Measurements from ENCODE around the gene FKBP1A. TPM values are rescaled to one million over a fixed set of nuclear protein-coding genes. Genes with fewer than 3 reads are reported as not detected.

FKBP1A gene
- total RNA-seq, 1 experiment from 2014 or later, result 196 TPM

DNA sequence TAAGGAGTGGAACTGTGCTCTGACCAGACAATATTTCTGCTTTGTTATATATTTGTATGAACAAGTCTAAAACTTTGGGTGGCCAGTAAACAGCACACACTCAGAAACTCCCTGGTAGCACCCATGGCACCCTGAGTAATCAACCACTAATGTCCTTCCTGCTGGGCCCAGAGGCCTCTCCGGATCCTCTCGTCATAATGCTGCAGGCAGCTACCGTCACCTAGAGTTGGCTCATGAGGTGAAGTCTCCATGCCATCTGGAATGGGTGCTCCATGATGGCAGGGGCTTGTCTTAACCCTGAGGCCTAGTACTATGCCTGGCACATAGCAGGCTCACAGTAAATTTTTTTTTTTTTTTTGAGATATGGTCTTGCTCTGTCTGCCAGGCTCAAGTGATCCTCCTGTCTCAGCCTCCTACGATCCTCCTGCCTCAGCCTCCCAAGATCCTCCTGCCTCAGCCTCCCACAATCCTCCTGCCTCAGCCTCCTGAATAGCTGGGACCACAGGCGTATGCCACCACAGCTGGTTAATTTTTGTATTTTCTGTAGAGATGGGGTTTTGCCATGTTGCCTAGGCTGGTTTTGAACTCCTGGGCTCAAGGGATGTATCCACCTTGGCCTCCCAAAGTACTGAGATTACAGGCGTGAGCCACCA, 60.9 kb downstream of the FKBP1A start:
- no peak overlapping the region for H4K8ac ChIP-seq (replicated peaks; ENCODE audit: insufficient read length, low read depth, low read length)
- H3T11ph ChIP-seq (ENCODE audit: low read length), result no peak overlapping the region
- H3K4ac ChIP-seq (ENCODE audit: low read depth, low read length), result no peak overlapping the region
- H2BK15ac ChIP-seq (ENCODE audit: low read depth, low read length), result no peak overlapping the region
- no peak overlapping the region for H2BK5ac ChIP-seq (ENCODE audit: insufficient read length, low read length)
- no peak overlapping the region for H3K23ac ChIP-seq (ENCODE audit: insufficient read length, low read depth, low read length)
- peaks cover 2% of the 10 kb centered on the region; the same call in 1 of the 2 replicates for H3K79me2 ChIP-seq (ENCODE audit: insufficient read depth, low read length)
- no peak overlapping the region for H2AK5ac ChIP-seq (ENCODE audit: insufficient read length, low read length)
- H3K9me3 ChIP-seq (ENCODE audit: control insufficient read depth, low read depth, low read length), result no peaks in the 10 kb centered on the region
- no peak overlapping the region for H3K56ac ChIP-seq (ENCODE audit: insufficient read length, low read depth, low read length)
- no peak overlapping the region for H2BK120ac ChIP-seq (ENCODE audit: low read depth, low read length, poor library complexity, severe bottlenecking)
- Mint-ChIP-seq H3K4me3 (no peak overlapping the region; a peak in 1 of 5 replicates), H3K27me3 (ENCODE audit: low read depth) (no peaks in the 10 kb centered on the region), H3K9me3 (no peaks in the 10 kb centered on the region), H3K27ac (peak overlapping the region in 1 of 3 experiments; percentile 80; a peak in 2 of 7 replicates), H3K4me1 (peaks cover 14 to 16% of the 10 kb centered on the region in 2 experiments), H3K36me3 (ENCODE audit: insufficient read depth in 1 of 3, low read depth in 3 of 3) (peaks cover 15 to 29% (median 22%) of the 10 kb centered on the region in 3 experiments; a peak in 6 of 7 replicates)
- H3K9ac ChIP-seq (ENCODE audit: extremely low read depth, insufficient read length, low read length), result no peak overlapping the region
- no peak overlapping the region for H4K5ac ChIP-seq (ENCODE audit: insufficient read length, low read depth, low read length)
- no peaks in the 10 kb centered on the region for H3K27me3 ChIP-seq (ENCODE audit: insufficient read depth, low read length)
- no peak overlapping the region for H3K14ac ChIP-seq (ENCODE audit: insufficient read depth, low read length)
- no peaks in the 10 kb centered on the region for H3K23me2 ChIP-seq (ENCODE audit: insufficient read length, low read depth, low read length, poor library complexity, severe bottlenecking)
- H4K91ac ChIP-seq (ENCODE audit: insufficient read length, low read depth, low read length), result no peak overlapping the region
- no peak overlapping the region for H2BK20ac ChIP-seq (ENCODE audit: low read depth, low read length, poor library complexity, severe bottlenecking)
- H2BK12ac ChIP-seq (ENCODE audit: insufficient read length, low read depth, low read length), result no peak overlapping the region
- H3K27ac ChIP-seq (ENCODE audit: insufficient read length, low read depth, low read length), result no peak overlapping the region
- no CpG with 5 or more reads among the region's 6 CpGs for WGBS (ENCODE audit: extremely low coverage, insufficient read length, low lambda C conversion rate)
- H3K4me1 ChIP-seq (ENCODE audit: insufficient read depth, low read length), result no peaks in the 10 kb centered on the region
- TF ChIP-seq, protein P1, sequence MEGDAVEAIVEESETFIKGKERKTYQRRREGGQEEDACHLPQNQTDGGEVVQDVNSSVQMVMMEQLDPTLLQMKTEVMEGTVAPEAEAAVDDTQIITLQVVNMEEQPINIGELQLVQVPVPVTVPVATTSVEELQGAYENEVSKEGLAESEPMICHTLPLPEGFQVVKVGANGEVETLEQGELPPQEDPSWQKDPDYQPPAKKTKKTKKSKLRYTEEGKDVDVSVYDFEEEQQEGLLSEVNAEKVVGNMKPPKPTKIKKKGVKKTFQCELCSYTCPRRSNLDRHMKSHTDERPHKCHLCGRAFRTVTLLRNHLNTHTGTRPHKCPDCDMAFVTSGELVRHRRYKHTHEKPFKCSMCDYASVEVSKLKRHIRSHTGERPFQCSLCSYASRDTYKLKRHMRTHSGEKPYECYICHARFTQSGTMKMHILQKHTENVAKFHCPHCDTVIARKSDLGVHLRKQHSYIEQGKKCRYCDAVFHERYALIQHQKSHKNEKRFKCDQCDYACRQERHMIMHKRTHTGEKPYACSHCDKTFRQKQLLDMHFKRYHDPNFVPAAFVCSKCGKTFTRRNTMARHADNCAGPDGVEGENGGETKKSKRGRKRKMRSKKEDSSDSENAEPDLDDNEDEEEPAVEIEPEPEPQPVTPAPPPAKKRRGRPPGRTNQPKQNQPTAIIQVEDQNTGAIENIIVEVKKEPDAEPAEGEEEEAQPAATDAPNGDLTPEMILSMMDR (conservative IDR thresholded peaks at IDR 0.05), result no peak
- H4K20me1 ChIP-seq (ENCODE audit: control insufficient read depth, insufficient read depth, insufficient read length), result peaks cover 2% of the 10 kb centered on the region
- H3K4me2 ChIP-seq (ENCODE audit: insufficient read depth, insufficient read length, low read length), result no peak overlapping the region
- peaks cover 9% of the 10 kb centered on the region for H3K79me1 ChIP-seq (ENCODE audit: insufficient read depth, low read depth, low read length, poor library complexity, severe bottlenecking)
- no peak overlapping the region for H3K18ac ChIP-seq (ENCODE audit: insufficient read length, low read depth, low read length)
- no peak for DNase-seq
- H2AFZ ChIP-seq (ENCODE audit: low read length), result no peak overlapping the region

Data from H9 (cell line).